Measurements from ENCODE around the gene SIT1.

GRCh38 chr9:35612843-35613242, 37.9 kb downstream of the SIT1 start:
- TF ChIP-seq CTCF (IDR thresholded peaks at IDR 0.05) (no peak), RFX5 (IDR thresholded peaks at IDR 0.05) (no peak), HMGXB4 (CRISPR knock-in tag; IDR thresholded peaks at IDR 0.05; ENCODE audit: borderline replicate concordance) (no peak), JUNB (IDR thresholded peaks at IDR 0.05) (no peak), RAD21 (conservative IDR thresholded peaks at IDR 0.05 in 1 of 2, IDR thresholded peaks at IDR 0.05 in 1 of 2) (no peak), MYC (IDR thresholded peaks at IDR 0.05; ENCODE audit: borderline replicate concordance, low read length) (no peak)
